Urinary bladder (tissue), 4 donors: ENCODE results near the gene PDYN. TPM values are rescaled to one million over a fixed set of nuclear protein-coding genes. Genes with fewer than 3 reads are reported as not detected.

Experiments
- DNase-seq: peaks from one replicate; pipeline ENCODE4 v3.0.0-alpha.2; 2015; ENCODE audit errors: extremely low spot score
- H3K27ac ChIP-seq: one replicate; pipeline ENCODE4 v1.5.1; 2013; ENCODE audit warnings: low read depth, mild to moderate bottlenecking, moderate library complexity
- H3K36me3 ChIP-seq: one replicate; pipeline ENCODE4 v1.6.1; 2013; ENCODE audit warnings: mild to moderate bottlenecking, moderate library complexity; ENCODE audit not compliant: insufficient read depth
- H3K4me1 ChIP-seq: one replicate; pipeline ENCODE4 v1.6.1; 2013; ENCODE audit warnings: mild to moderate bottlenecking, moderate library complexity; ENCODE audit not compliant: insufficient read depth
- H3K4me3 ChIP-seq: one replicate; pipeline ENCODE4 v1.5.1; 2013; ENCODE audit warnings: low read depth, low read length
- WGBS: extraction: QIAGEN DNeasy Blood & Tissue Kit; methylation state at CpG from one replicate; pipeline ENCODE4 v1.1.7; 2013; 5-methylcytosine and 5-hydroxymethylcytosine counted together
- polyA plus RNA-seq: library from polyadenylated mRNA; stranded (reverse); fragments of 200-250 nt; gene quantifications from one replicate; pipeline ENCODE4 v1.2.3, GENCODE V29; 2013
- total RNA-seq: library from RNA; depleted of rRNA; stranded (reverse); fragments of >200 nt; gene quantifications from one replicate; pipeline ENCODE4 v1.2.3, GENCODE V29; 2014
- donor health status: healthy with polysubstance abuse.
- donor health status: healthy.

Gene PDYN
- total and polyA plus RNA-seq, 2 donors, result not detected

DNA sequence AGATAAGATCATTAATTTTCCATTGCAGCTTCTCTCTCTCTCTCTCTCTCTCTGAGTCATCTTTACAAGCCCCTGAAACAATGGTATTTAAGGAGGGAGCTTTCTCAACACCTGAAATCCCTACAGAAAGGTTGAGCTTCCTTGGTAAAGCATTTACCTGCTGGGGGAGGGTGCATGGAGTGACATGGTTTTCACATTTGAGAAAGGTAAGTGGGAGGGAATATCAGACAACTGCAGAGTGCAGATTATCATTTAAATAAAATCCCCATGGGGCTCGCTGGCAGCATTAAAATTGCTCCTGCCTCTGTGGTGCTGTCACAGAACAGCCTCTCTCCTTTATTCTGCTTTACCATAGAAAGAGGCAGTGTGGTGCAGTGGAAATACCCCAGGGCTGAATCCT is 10.3 kb upstream of the PDYN start:
- no peak overlapping the region for H3K27ac ChIP-seq
- H3K4me3 ChIP-seq, result no peak overlapping the region
- 5% methylated on average over 1 of the region's 1 CpG for WGBS

DNA sequence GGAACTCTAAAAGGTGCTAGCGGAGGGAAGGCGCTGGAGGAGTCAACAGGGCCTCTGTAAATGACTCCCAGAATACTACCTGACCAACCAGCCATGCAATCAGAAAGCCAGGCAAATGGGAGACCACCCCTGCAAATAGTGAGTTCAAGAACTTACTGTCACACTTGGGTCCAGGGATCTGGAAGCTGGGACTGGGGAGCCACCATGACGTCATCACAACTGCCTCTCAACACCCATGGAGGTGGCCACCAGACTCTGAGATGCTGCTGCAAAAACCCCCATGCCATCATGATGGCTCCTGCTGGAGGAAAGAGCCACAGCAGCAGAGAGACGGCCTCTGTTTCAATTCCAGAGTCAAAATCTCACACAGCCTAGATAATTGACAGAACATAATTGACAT is 8.5 kb upstream of the PDYN start:
- Histone ChIP-seq H3K36me3 (no peaks in the 10 kb centered on the region), H3K4me3 (no peak overlapping the region), H3K4me1 (no peaks in the 10 kb centered on the region), H3K27ac (no peak overlapping the region)
- no peak for DNase-seq
- 79% methylated on average over 4 of the region's 4 CpGs for WGBS

More for the DNA sequence above, 10.3 kb upstream of the PDYN start:
- Histone ChIP-seq H3K36me3 (no peaks in the 10 kb centered on the region), H3K4me1 (no peaks in the 10 kb centered on the region)
- DNase-seq, result no peak

DNA sequence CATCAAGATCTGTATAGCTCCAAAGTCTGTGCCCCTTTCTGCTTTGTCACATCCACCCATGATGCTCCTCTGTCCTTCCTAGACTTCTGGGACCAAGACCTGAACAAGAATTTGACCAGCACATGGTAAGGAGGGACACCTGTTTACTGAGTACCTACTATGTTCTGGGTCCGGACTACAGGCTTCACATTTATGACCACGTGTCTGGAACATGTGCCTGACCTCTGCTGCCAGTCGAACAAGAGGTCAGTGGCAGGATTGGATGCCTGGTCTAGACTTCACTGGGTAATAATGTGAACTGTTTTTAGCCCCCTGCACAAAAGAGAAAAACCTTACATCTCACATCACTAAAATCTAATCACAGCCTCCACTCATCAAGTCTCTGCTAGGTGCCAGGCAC is 7.3 kb upstream of the PDYN start:
- no peak for DNase-seq
- no peaks in the 10 kb centered on the region for H3K36me3 ChIP-seq
- 72% methylated on average over 3 of the region's 3 CpGs for WGBS

DNA sequence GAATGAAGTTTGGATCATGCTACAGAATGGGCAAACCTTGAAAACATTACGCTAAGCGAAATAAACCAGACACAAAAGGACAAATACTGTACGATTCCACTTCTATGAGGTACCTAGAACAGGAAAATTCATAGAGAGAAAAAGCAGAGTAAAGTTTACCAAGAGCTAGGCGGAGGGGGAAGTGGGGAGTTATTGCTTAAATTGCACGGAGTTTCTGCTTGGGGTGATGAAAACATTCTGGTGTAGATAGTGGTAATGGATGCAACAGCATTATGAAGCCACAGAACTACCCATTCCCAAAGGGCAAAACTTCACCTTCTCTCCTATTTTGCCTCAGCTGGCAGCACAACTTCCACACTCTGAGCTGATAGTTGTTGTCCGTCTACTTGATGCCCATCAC is 6.4 kb upstream of the PDYN start:
- Histone ChIP-seq H3K4me3 (no peak overlapping the region), H3K4me1 (no peaks in the 10 kb centered on the region), H3K36me3 (no peaks in the 10 kb centered on the region), H3K27ac (no peak overlapping the region)
- 76% methylated on average over 6 of the region's 6 CpGs for WGBS
- DNase-seq, result no peak

More for the DNA sequence above, 7.3 kb upstream of the PDYN start:
- no peaks in the 10 kb centered on the region for H3K4me1 ChIP-seq
- no peak overlapping the region for H3K4me3 ChIP-seq
- H3K27ac ChIP-seq, result no peak overlapping the region

DNA sequence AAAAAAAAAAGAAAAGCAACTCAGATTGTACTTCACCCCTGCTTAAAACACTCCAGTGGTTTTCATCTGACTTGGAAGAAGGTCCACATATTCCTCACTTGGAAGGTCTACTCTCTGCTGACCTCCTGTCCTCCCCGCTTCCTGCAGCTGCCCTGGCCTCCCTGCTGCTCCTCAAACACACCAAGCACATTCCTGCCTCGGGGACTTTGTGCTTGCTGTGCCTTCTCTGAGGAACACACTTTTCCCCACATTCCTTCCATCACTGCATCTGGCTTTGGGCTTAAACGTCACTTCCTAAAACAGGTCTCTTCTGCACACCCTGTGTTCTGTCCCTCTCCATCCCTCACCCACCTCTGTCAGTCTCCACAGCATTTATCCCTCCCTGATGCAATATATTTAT is 4.9 kb upstream of the PDYN start:
- no peak overlapping the region for H3K27ac ChIP-seq
- DNase-seq, result no peak
- no peaks in the 10 kb centered on the region for H3K36me3 ChIP-seq
- WGBS, result 49% methylated on average over 3 of the region's 3 CpGs
- no peak overlapping the region for H3K4me3 ChIP-seq
- no peaks in the 10 kb centered on the region for H3K4me1 ChIP-seq

DNA sequence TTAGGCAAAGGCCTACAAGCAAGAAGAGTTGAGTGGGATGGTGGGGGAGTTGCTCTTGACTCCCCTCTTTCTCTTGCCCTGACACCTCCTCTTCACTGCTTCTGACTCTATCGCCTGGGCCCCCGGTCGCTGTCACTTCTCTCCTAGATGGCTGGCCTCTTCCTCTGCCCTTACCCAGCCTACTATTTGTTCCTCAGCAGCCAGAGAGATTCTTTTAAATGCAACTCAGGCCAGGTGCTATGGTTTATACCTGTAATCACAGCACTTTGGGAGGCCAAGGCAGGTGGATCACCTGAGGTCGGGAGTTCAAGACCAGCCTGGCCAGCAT is 4.3 kb upstream of the PDYN start:
- H3K4me3 ChIP-seq, result no peak overlapping the region
- WGBS, result 82% methylated on average over 4 of the region's 4 CpGs

DNA sequence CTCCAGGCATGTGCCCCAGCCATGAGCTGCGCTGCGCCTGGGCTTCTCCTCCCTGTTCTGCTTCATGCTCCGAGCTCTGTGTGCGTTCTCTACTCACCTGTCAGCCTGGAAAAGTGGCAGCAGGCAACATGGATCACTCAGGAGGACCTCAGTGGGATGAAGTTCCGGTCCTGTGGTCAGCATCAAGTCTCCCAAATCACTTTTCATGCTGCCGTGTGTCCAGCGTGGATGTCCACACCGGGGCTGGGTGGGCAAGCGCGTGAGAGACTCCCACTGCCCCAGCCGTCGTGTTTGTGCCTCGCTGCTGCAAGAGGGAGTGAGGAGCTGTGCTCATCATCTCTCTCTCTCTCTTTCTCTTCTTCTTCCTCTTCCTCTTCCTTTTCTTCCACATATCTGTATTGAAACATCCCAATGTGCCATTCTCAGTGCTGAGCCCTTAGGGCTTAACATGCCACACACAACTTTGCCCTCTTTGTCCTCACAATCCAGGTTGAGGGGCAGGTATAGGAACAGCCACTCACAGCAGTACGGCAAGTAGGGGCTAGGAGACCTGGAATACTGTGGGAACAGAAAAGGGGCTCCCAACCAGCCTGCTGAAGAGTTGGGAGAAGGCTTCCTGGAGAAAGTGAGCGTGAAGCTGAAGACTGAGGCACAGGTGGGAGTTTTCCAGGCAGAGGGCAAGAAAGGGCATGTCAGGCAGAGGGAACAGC is 3.8 kb upstream of the PDYN start:
- 75% methylated on average over 15 of the region's 15 CpGs for WGBS
- H3K4me3 ChIP-seq, result no peak overlapping the region
- DNase-seq, result no peak
- no peak overlapping the region for H3K27ac ChIP-seq
- no peaks in the 10 kb centered on the region for H3K4me1 ChIP-seq
- no peaks in the 10 kb centered on the region for H3K36me3 ChIP-seq

More for the DNA sequence above, 4.3 kb upstream of the PDYN start:
- H3K27ac ChIP-seq, result no peak overlapping the region
- H3K36me3 ChIP-seq, result no peaks in the 10 kb centered on the region
- H3K4me1 ChIP-seq, result no peaks in the 10 kb centered on the region
- DNase-seq, result no peak

DNA sequence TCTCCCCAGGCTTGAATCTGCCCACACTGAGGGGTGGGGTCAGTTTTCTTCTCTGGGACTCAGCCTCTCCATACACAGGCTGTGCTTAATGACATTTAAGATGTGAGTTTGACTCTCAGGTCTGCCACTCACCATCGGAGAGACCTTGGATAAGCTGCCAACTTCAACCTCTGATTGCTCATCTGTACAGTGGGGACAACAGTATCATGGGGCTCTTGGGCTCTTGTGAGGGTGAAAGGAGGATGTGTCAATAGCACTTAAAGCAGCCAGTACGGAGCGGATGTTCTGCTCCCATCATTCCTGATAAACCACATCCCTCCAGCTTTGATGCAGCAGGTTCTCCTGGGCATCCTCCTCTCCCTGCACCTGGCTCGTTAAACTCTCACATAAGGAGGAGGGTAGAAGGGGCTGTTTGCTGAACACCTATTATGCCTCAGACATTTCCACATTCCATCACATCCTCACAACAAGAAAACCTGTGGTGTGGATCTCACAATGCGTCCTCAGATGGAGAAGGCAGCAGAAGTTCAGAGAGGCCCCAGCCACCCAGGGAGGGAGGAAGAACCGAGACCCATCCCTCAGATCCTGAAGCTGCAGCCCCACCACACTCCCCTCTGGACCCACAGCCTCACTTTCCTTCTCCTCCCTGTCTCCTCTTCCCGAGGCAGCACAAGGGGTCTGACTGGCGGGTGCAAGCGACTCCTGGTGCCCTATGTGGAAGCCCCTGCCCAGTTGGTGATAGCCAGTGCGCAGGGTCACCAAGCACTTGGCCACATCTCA is 1.9 kb upstream of the PDYN start:
- no peak overlapping the region for H3K27ac ChIP-seq
- DNase-seq, result no peak
- H3K4me1 ChIP-seq, result no peaks in the 10 kb centered on the region
- H3K4me3 ChIP-seq, result no peak overlapping the region
- H3K36me3 ChIP-seq, result no peaks in the 10 kb centered on the region
- 82% methylated on average over 10 of the region's 10 CpGs for WGBS

DNA sequence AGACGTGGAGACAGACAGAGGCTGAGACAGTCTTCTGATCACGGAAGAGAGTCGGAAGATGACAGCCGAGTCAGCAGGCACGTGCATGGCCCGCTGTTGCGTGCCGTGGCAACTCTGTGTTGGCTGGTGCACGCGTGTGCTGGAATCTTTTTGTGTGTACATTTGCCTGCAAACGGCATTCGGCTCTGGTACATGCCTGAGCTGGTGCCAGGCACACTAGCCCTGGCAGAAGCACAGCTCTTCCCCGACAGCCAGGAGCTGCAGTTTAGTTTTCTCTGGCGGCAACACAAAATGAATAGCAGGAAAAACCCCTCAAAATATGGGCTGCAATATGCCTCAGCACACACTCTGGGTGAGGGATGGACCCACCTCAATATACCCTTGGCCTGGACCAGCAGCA is 769 bp upstream of the PDYN start:
- DNase-seq, result no peak
- no peak overlapping the region for H3K27ac ChIP-seq
- WGBS, result 82% methylated on average over 14 of the region's 14 CpGs
- no peaks in the 10 kb centered on the region for H3K36me3 ChIP-seq
- H3K4me1 ChIP-seq, result no peaks in the 10 kb centered on the region
- no peak overlapping the region for H3K4me3 ChIP-seq

DNA sequence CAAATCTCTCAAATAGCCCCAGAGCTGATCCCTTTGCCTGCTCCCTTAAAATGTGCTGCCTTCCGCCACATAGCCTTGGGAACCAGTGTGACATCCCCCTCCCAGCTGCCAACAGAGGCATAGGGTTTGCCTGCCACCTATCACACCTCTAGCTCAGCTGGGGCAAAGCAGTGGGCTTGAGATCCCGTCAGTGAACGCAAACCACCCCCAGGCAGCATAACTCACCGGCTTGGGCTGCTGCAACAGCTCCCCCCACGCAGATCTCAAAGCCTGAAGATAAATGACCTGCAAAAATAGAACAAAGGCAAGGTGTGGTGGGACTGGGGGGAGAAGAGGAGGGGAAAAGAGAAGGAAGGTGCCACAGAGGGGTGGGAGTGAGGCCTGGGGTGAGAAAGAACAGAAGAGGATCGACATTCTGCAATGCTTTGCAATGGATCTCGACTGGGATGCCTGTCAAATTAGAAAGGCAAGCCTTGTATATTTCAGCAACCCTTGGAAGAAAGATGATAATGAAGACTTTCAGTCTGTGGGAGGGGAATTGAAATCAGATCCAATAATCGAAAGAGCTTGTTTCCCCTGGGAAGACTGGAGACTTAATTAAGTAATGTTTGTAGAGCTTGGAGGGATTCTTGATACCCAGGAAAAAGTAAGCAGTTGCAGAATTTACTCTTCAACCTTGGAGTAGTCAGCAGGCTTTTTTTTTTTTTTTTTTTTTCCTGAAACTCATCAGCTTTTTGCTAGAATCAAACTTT is 1.3 kb downstream of the PDYN start:
- WGBS, result 30% methylated on average over 8 of the region's 8 CpGs
- no peak overlapping the region for H3K27ac ChIP-seq

DNA sequence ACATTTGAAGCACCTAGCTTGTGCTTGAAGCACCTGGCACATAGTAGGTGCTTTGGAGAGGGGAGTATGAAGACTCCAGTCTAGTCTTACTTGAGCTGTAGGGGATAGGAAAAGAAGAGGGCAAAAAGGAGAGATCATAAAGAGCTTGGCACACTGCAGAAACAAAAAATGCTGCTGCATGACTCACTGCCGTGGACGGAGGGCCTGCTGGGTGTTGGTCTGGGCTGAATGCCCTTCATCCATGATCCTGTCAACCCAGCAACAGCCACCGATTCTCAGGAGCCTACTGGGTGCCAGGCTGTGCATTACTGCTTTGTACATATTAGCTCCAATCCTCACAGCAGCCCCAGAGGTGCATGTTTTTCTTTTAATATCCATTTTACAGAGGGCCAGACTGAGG is 6.0 kb downstream of the PDYN start:
- Histone ChIP-seq H3K36me3 (no peaks in the 10 kb centered on the region), H3K27ac (no peak overlapping the region), H3K4me1 (no peaks in the 10 kb centered on the region), H3K4me3 (no peak overlapping the region)
- no peak for DNase-seq
- 33% methylated on average over 3 of the region's 3 CpGs for WGBS

More for the DNA sequence above, 1.3 kb downstream of the PDYN start:
- Histone ChIP-seq H3K4me3 (no peak overlapping the region), H3K36me3 (no peaks in the 10 kb centered on the region), H3K4me1 (no peaks in the 10 kb centered on the region)
- DNase-seq, result no peak

DNA sequence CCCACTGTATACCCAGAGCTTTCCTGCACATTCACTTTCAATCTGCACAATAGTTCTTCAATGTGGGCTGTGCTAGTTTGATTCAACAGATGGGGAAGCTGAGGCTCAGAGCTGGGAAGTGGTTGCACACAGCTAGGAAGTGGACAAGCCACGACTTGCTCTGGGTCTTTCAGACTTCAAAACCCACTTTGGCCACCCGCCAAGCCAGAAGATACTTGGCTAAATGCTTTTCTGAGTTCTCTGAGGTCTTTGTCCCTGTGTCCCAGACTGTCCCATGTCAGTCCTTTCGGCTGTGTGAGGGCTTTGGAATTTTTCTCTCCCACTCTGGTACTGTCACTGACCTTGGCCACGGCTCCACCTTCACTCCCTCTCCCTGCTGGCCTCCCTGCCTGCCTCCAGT is 10.6 kb downstream of the PDYN start:
- H3K36me3 ChIP-seq, result no peaks in the 10 kb centered on the region
- 40% methylated on average over 4 of the region's 4 CpGs for WGBS
- no peak overlapping the region for H3K4me3 ChIP-seq
- H3K27ac ChIP-seq, result no peak overlapping the region
- H3K4me1 ChIP-seq, result no peaks in the 10 kb centered on the region
- no peak for DNase-seq

DNA sequence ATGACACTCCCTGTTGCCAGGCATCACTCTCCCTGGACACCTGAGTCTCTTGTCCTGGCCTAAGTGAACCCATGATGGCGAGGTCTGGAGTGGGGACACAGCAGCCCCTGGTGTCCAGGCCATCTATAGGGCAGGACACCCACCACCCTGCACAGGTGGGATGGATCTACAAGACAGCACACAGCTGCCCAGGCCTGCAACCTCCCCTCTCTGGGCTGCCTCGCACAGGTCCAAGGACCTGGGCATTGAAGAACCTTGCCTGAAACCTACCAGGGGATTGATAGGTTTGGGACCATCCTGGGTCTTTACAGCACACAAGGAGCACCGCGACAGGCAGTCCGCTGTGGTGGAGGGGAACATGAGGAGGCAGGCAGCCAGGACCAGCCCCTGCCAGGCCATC is 11.2 kb downstream of the PDYN start:
- Histone ChIP-seq H3K36me3 (no peaks in the 10 kb centered on the region), H3K4me3 (no peak overlapping the region), H3K4me1 (no peaks in the 10 kb centered on the region), H3K27ac (no peak overlapping the region)
- 82% methylated on average over 5 of the region's 5 CpGs for WGBS
- DNase-seq, result no peak
